Gastrocnemius medialis (tissue), 4 donors: ENCODE measurements around the gene HDAC5.

Source experiments
- POLR2A ChIP-seq, 2 donors: fragments of 450-650 bp; IDR thresholded peaks; one replicate each; pipeline ENCODE4 v1.6.1; 2017; ENCODE audit warnings: antibody characterized with exemption in 2 of 2, mild to moderate bottlenecking in 2 of 2, moderate library complexity in 2 of 2
- TF ChIP-seq, protein P1 (sequence below), 5 experiments: fragments of 450-650 bp in 3 of 5; fragments of 200-600 bp in 2 of 5; sonication (generic) in 2 of 5; IDR thresholded peaks in 4 of 5; conservative IDR thresholded peaks in 1 of 5; 1 replicate in 4 of 5; 2 replicates in 1 of 5; pipeline ENCODE4 v1.5.1; 2016 to 2019; ENCODE audit warnings: antibody characterized with exemption in 5 of 5, mild to moderate bottlenecking in 3 of 5, moderate library complexity in 3 of 5

DNA sequence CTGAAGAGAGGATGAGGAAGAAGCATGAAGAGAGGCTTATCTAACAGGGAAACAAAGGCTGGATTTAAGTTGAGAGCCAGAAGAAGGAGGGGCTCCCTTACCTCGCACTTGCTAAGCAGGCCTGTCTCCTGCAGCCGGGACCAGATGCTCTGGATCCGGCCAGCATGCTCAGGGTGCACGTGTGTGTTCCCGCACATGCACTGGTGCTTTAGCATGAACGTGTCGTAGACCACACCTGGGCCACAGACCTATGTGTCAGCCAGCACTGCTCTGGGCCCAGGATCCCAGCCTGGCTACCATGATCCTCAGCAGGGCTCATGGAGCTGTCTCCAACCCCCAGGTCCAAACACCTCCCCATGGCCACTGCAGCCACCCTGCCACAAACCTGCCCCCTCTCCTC, 38.5 kb downstream of the HDAC5 start:
- TF ChIP-seq, protein P1, sequence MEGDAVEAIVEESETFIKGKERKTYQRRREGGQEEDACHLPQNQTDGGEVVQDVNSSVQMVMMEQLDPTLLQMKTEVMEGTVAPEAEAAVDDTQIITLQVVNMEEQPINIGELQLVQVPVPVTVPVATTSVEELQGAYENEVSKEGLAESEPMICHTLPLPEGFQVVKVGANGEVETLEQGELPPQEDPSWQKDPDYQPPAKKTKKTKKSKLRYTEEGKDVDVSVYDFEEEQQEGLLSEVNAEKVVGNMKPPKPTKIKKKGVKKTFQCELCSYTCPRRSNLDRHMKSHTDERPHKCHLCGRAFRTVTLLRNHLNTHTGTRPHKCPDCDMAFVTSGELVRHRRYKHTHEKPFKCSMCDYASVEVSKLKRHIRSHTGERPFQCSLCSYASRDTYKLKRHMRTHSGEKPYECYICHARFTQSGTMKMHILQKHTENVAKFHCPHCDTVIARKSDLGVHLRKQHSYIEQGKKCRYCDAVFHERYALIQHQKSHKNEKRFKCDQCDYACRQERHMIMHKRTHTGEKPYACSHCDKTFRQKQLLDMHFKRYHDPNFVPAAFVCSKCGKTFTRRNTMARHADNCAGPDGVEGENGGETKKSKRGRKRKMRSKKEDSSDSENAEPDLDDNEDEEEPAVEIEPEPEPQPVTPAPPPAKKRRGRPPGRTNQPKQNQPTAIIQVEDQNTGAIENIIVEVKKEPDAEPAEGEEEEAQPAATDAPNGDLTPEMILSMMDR (IDR thresholded peaks at IDR 0.05 in 4 of 5, conservative IDR thresholded peaks at IDR 0.05 in 1 of 5) = no peak
- TF ChIP-seq POLR2A (IDR thresholded peaks at IDR 0.05) = no peak
